ENCODE measurements around the gene IFNG. TPM values are rescaled to one million over a fixed set of nuclear protein-coding genes. Genes with fewer than 3 reads are reported as not detected.

The IFNG gene
- total and polyA plus RNA-seq, 2 donors from 2014 or later = not detected

DNA sequence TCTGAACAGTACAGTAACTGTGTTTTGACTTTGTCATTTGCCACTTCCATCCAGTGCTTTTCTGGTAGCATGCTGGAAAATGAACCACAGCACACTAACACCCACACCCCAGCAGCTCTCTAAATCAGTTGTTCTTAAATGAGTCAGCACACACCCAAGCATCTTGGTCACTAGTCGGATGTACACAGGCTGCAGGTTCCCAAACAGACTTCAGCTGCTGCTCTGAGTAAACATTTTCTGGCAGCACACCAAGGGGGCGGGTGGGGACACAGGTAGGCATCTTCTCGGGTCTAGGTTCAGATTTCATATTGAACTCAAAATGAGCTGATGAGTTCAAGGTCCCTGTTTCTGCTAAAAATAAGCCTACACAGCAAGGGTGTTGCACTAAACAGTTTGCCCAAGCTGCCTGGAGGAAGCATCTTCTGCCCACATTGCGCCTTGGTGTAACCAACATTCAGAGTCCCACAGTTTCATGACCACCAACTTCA, 39.8 kb downstream of the IFNG start:
- no peak for FAIRE-seq
- Histone ChIP-seq H3K9ac (ENCODE audit: low read length in 3 of 3) (no peak overlapping the region), H3K9me3 (ENCODE audit: control insufficient read depth in 2 of 3, insufficient read depth in 1 of 3, low read length in 3 of 3) (no peaks in the 10 kb centered on the region), H3K36me3 (ENCODE audit: control insufficient read depth in 2 of 3, insufficient read depth in 3 of 3, low read length in 3 of 3) (no peaks in the 10 kb centered on the region), H3K4me3 (ENCODE audit: low read length in 3 of 3) (no peak overlapping the region), H3K27me3 (ENCODE audit: control insufficient read depth, insufficient read depth, low read length) (no peaks in the 10 kb centered on the region), H3K27ac (ENCODE audit: low read depth in 2 of 2, low read length in 2 of 2) (no peak overlapping the region), H3K4me1 (ENCODE audit: control insufficient read depth in 2 of 3, insufficient read depth in 2 of 3, low read depth in 1 of 3, low read length in 3 of 3) (no peaks in the 10 kb centered on the region)
- TF ChIP-seq, protein P1, sequence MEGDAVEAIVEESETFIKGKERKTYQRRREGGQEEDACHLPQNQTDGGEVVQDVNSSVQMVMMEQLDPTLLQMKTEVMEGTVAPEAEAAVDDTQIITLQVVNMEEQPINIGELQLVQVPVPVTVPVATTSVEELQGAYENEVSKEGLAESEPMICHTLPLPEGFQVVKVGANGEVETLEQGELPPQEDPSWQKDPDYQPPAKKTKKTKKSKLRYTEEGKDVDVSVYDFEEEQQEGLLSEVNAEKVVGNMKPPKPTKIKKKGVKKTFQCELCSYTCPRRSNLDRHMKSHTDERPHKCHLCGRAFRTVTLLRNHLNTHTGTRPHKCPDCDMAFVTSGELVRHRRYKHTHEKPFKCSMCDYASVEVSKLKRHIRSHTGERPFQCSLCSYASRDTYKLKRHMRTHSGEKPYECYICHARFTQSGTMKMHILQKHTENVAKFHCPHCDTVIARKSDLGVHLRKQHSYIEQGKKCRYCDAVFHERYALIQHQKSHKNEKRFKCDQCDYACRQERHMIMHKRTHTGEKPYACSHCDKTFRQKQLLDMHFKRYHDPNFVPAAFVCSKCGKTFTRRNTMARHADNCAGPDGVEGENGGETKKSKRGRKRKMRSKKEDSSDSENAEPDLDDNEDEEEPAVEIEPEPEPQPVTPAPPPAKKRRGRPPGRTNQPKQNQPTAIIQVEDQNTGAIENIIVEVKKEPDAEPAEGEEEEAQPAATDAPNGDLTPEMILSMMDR (IDR thresholded peaks at IDR 0.05; ENCODE audit: borderline replicate concordance, extremely low read depth, insufficient read depth) = no peak
- no peak for DNase-seq
- intact Hi-C loops (cut with DNase I) = no loop called here

GRCh38 chr12:68119250-68119649, 40.3 kb downstream of the IFNG start:
- Histone ChIP-seq H3K36me3 (ENCODE audit: control insufficient read depth in 2 of 3, insufficient read depth in 3 of 3, low read length in 3 of 3) (no peaks in the 10 kb centered on the region), H3K27ac (ENCODE audit: low read depth in 2 of 2, low read length in 2 of 2) (no peak overlapping the region), H3K4me1 (ENCODE audit: control insufficient read depth in 2 of 3, insufficient read depth in 2 of 3, low read depth in 1 of 3, low read length in 3 of 3) (no peaks in the 10 kb centered on the region), H3K4me3 (ENCODE audit: low read length in 3 of 3) (no peak overlapping the region), H3K9me3 (ENCODE audit: control insufficient read depth in 2 of 3, insufficient read depth in 1 of 3, low read length in 3 of 3) (no peaks in the 10 kb centered on the region), H3K27me3 (ENCODE audit: control insufficient read depth, insufficient read depth, low read length) (no peaks in the 10 kb centered on the region), H3K9ac (ENCODE audit: low read length in 3 of 3) (no peak overlapping the region)
- intact Hi-C loops (cut with DNase I) = no loop called here
- FAIRE-seq (no peak), DNase-seq (no peak)
- TF ChIP-seq, protein P1 (IDR thresholded peaks at IDR 0.05; ENCODE audit: borderline replicate concordance, extremely low read depth, insufficient read depth) = no peak

GRCh38 chr12:68118096-68118755, 41.3 kb downstream of the IFNG start:
- H3K9me3 ChIP-seq (ENCODE audit: control insufficient read depth in 2 of 3, insufficient read depth in 1 of 3, low read length in 3 of 3) = no peaks in the 10 kb centered on the region
- no peak overlapping the region for H3K27ac ChIP-seq (ENCODE audit: low read depth in 2 of 2, low read length in 2 of 2)
- no peak for FAIRE-seq
- intact Hi-C loops (cut with DNase I) = no loop called here
- no peak overlapping the region for H3K9ac ChIP-seq (ENCODE audit: low read length in 3 of 3)
- no peaks in the 10 kb centered on the region for H3K36me3 ChIP-seq (ENCODE audit: control insufficient read depth in 2 of 3, insufficient read depth in 3 of 3, low read length in 3 of 3)
- H3K4me3 ChIP-seq (ENCODE audit: low read length in 3 of 3) = no peak overlapping the region
- no peaks in the 10 kb centered on the region for H3K27me3 ChIP-seq (ENCODE audit: control insufficient read depth, insufficient read depth, low read length)
- DNase-seq = peak in 1 of 5 donors; percentile 4
- TF ChIP-seq, protein P1 (IDR thresholded peaks at IDR 0.05; ENCODE audit: borderline replicate concordance, extremely low read depth, insufficient read depth) = no peak
- no peaks in the 10 kb centered on the region for H3K4me1 ChIP-seq (ENCODE audit: control insufficient read depth in 2 of 3, insufficient read depth in 2 of 3, low read depth in 1 of 3, low read length in 3 of 3)
